Ovary (tissue), 7 donors: Measurements from ENCODE around the gene MTCL3.

Experiments used
- DNase-seq, 5 donors: peaks; one replicate each; pipeline ENCODE4 v3.0.0-alpha.2; 2019 to 2020
- H3K27ac ChIP-seq, 2 donors: fragments of 200-600 bp; one replicate each; pipeline versions ENCODE4 v1.5.1 to v1.8.0; 2019 to 2022
- H3K27me3 ChIP-seq: fragments of 200-600 bp; one replicate; pipeline ENCODE4 v1.8.0; 2022
- H3K36me3 ChIP-seq: fragments of 200-600 bp; sonication (generic); one replicate; pipeline ENCODE4 v1.5.1; 2019
- H3K4me1 ChIP-seq: one replicate; pipeline ENCODE4 v1.8.1; 2013; ENCODE audit warnings: mild to moderate bottlenecking, moderate library complexity; ENCODE audit not compliant: insufficient read depth
- H3K4me3 ChIP-seq: fragments of 200-600 bp; sonication (generic); one replicate; pipeline ENCODE4 v1.5.1; 2017
- H3K9me3 ChIP-seq, 2 donors: fragments of 200-600 bp in 1 of 2; sonication (generic) in 1 of 2; one replicate each; pipeline versions ENCODE4 v1.5.1 to v1.8.1; 2013 to 2019; ENCODE audit warnings: mild to moderate bottlenecking in 1 of 2, moderate library complexity in 1 of 2
- EP300 ChIP-seq: sonication (generic); formaldehyde crosslinking; IDR thresholded peaks from one replicate; pipeline ENCODE4 v1.6.1; 2017; ENCODE audit warnings: antibody characterized with exemption
- POLR2A ChIP-seq: fragments of 450-650 bp; IDR thresholded peaks from one replicate; pipeline ENCODE4 v1.6.1; 2017; ENCODE audit warnings: antibody characterized with exemption, mild to moderate bottlenecking, moderate library complexity
- WGBS, 3 donors: extraction: QIAGEN DNeasy Blood & Tissue Kit in 1 of 3; methylation state at CpG; one replicate each; pipeline versions ENCODE4 v1.1.5 to v1.1.7; 2013 to 2017; 5-methylcytosine and 5-hydroxymethylcytosine counted together
- intact Hi-C, 4 donors: fragments of 100-400 bp; cut with DNase I; formaldehyde crosslinking; loops; one replicate each; pipeline versions ENCODE4 v1.11.0 to v1.15.1; 2022 to 2023
- TF ChIP-seq, protein P1 (sequence below), 3 donors: fragments of 450-650 bp in 2 of 3; fragments of 200-600 bp in 1 of 3; IDR thresholded peaks; one replicate each; pipeline versions ENCODE4 v1.5.1 to v1.8.0; 2016 to 2022; ENCODE audit warnings: antibody characterized with exemption in 3 of 3, mild to moderate bottlenecking in 1 of 3
- donor health status: DM: no; HTN: no; CAD: no; lungs with moderate emphysema.
- donor health status: DM: no; HTN: no; CAD: no.
- donor health status: Bipolar disorder and iron deficiency.
- donor health status: DM: no; HTN: no; CAD: no.
- donor health status: DM: yes; HTN: yes; CAD: no.

The MTCL3 gene

DNA sequence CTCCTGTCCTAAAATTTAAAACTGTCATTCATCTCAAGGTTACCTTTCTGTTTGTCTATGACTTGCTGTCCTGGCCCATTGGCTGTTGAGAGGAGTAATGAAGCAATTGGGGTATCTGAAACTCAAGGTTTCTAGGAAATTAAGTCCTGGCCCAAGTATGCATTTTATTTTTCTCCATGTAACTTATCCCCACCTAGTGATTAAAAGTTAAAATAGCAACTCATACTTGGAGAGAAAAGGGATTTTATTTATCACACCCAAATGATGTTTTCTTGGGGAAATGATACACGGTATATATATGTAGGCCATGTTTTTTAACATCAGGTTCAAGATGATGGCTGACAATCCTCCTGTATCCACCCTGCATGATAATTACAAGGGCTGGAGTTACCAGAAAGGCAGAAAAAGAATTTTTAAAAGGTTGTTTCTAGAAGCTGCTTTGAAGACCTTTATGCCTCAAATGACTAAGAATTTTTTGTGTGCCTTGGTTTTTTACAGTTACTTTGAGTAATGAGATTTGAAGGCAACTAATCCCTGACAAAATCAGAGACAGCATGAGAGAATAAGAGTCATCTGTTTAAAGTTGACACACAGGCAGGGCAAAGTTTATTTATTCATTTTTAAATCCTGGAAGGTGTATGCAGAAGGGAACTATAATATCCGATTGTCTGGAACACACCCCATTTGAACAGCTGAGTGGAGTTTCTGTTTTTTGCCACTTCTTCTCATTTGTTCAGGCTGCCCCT, 28.9 kb upstream of the MTCL3 start:
- TF ChIP-seq EP300, result no peak
- TF ChIP-seq POLR2A, result no peak
- TF ChIP-seq, protein P1, sequence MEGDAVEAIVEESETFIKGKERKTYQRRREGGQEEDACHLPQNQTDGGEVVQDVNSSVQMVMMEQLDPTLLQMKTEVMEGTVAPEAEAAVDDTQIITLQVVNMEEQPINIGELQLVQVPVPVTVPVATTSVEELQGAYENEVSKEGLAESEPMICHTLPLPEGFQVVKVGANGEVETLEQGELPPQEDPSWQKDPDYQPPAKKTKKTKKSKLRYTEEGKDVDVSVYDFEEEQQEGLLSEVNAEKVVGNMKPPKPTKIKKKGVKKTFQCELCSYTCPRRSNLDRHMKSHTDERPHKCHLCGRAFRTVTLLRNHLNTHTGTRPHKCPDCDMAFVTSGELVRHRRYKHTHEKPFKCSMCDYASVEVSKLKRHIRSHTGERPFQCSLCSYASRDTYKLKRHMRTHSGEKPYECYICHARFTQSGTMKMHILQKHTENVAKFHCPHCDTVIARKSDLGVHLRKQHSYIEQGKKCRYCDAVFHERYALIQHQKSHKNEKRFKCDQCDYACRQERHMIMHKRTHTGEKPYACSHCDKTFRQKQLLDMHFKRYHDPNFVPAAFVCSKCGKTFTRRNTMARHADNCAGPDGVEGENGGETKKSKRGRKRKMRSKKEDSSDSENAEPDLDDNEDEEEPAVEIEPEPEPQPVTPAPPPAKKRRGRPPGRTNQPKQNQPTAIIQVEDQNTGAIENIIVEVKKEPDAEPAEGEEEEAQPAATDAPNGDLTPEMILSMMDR (IDR thresholded peaks at IDR 0.05), result no peak
- intact Hi-C loops, result loop anchor here in 2 of 4 donors (10.0 kb wide), 1 partner anchor 243 kb away; no protein-coding TSS in a partner anchor
- 21 to 47% (median 40%) methylated on average over 2 of the region's 2 CpGs for WGBS, 3 donors
- no peaks in the 10 kb centered on the region for H3K36me3 ChIP-seq
- no peaks in the 10 kb centered on the region for H3K9me3 ChIP-seq
- no peak for DNase-seq
- no peak overlapping the region for H3K27ac ChIP-seq
- H3K27me3 ChIP-seq, result no peaks in the 10 kb centered on the region
- H3K4me3 ChIP-seq, result no peak overlapping the region
- no peaks in the 10 kb centered on the region for H3K4me1 ChIP-seq

GRCh38 chr6:127547215-127547614, 28.1 kb upstream of the MTCL3 start:
- TF ChIP-seq EP300 (no peak), POLR2A (no peak)
- TF ChIP-seq, protein P1 (IDR thresholded peaks at IDR 0.05), result no peak
- no peak for DNase-seq
- Histone ChIP-seq H3K36me3 (no peaks in the 10 kb centered on the region), H3K9me3 (no peaks in the 10 kb centered on the region), H3K4me3 (no peak overlapping the region), H3K27me3 (no peaks in the 10 kb centered on the region), H3K27ac (no peak overlapping the region), H3K4me1 (no peaks in the 10 kb centered on the region)
- WGBS, 3 donors, result 5 to 39% (median 12%) methylated on average over 1 of the region's 1 CpG
- intact Hi-C loops, result loop anchor here in 2 of 4 donors (10.0 kb wide), 1 partner anchor 242 kb away; no protein-coding TSS in a partner anchor

DNA sequence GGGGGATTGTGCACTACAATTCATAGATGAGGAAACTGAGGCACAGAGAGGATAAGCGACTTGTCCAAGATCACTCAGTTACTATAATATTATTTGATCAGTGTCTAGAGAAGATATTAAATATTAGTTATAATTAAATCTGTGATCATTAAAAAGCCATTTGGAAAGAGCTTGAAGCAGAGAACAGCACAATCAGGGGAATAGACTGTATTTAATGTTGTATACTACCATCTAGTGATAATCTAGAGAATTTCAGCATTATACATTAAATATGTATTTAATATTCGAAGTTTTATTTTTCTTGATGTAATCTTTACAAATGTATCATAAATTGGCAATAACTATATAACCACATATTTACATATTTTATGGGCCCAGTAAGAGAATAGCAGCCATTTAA, 20.1 kb upstream of the MTCL3 start:
- Histone ChIP-seq H3K27ac (no peak overlapping the region), H3K4me1 (no peaks in the 10 kb centered on the region), H3K9me3 (no peaks in the 10 kb centered on the region), H3K27me3 (no peaks in the 10 kb centered on the region), H3K36me3 (no peaks in the 10 kb centered on the region), H3K4me3 (no peak overlapping the region)
- 25 to 34% (median 32%) methylated on average over 2 of the region's 2 CpGs for WGBS, 3 donors
- no peak for DNase-seq
- TF ChIP-seq, protein P1 (IDR thresholded peaks at IDR 0.05), result peak in 2 of 3 donors; percentile 13 to 34
- TF ChIP-seq EP300 (no peak), POLR2A (no peak)
- intact Hi-C loops, result loop anchor here in 1 of 4 donors (10.0 kb wide), 1 partner anchor 54 kb away; no protein-coding TSS in a partner anchor

GRCh38 chr6:127538750-127539264, 19.7 kb upstream of the MTCL3 start:
- 47 to 55% (median 51%) methylated on average over 2 of the region's 2 CpGs for WGBS, 3 donors
- H3K27me3 ChIP-seq, result no peaks in the 10 kb centered on the region
- DNase-seq, result no peak
- no peak overlapping the region for H3K27ac ChIP-seq
- H3K36me3 ChIP-seq, result no peaks in the 10 kb centered on the region
- no peaks in the 10 kb centered on the region for H3K9me3 ChIP-seq
- intact Hi-C loops, result loop anchor here in 1 of 4 donors (10.0 kb wide), 1 partner anchor 54 kb away; no protein-coding TSS in a partner anchor
- H3K4me1 ChIP-seq, result no peaks in the 10 kb centered on the region
- no peak for TF ChIP-seq POLR2A
- no peak overlapping the region for H3K4me3 ChIP-seq

- H3K36me3 ChIP-seq, result no peaks in the 10 kb centered on the region
- no peaks in the 10 kb centered on the region for H3K27me3 ChIP-seq
- no peak overlapping the region for H3K4me3 ChIP-seq
- intact Hi-C loops, result loop anchor here in 1 of 4 donors (10.0 kb wide), 1 partner anchor 49 kb away; no protein-coding TSS in a partner anchor
- no peaks in the 10 kb centered on the region for H3K4me1 ChIP-seq
- no peak overlapping the region for H3K27ac ChIP-seq
- DNase-seq, result no peak
- no peaks in the 10 kb centered on the region for H3K9me3 ChIP-seq
- TF ChIP-seq, protein P1 (IDR thresholded peaks at IDR 0.05), result no peak
- TF ChIP-seq POLR2A (no peak), EP300 (no peak)
- WGBS, 3 donors, result 64 to 81% (median 75%) methylated on average over 3 of the region's 3 CpGs
These were observed 14.6 kb upstream of the MTCL3 start for GRCh38 chr6:127533736-127534135.
